ENCODE results near the gene COL18A1. TPM values are rescaled to one million over a fixed set of nuclear protein-coding genes. Genes with fewer than 3 reads are reported as not detected.

The COL18A1 gene
- polyA plus RNA-seq, 1 of the 3 experiments (the other 2 are of a cell fraction) = 118 TPM

DNA sequence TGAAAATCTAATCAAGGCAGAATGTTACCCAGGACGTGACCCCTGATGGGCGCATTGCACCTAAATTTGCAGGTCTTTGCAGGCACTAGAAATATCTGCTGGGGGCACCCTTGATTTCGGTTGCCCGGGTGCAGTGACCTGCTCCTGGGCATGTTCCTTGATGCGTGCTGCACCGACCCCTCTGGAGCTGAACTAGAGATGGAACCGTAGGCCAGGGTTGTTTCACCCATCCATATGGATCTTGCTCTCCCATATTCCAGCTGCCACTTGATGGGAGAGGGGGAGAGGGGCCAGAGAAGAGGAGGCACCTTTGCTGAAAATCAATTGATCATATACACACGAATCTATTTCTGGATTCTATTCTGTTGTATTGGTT is 8.4 kb upstream of the COL18A1 start:
- Histone ChIP-seq H2AFZ (ENCODE audit: low read depth) (no peak overlapping the region), H3K4me1 (ENCODE audit: control insufficient read depth in 1 of 2, insufficient read depth in 2 of 2, low read depth in 1 of 2, low read length in 1 of 2) (no peaks in the 10 kb centered on the region), H3K9me2 (no peaks in the 10 kb centered on the region), H3K4me2 (no peak overlapping the region), H3K9me3 (peaks cover 6% of the 10 kb centered on the region), H3K79me2 (ENCODE audit: insufficient read depth) (no peaks in the 10 kb centered on the region), H3F3A (replicated peaks; ENCODE audit: insufficient read depth) (peaks cover 2% of the 10 kb centered on the region), H3K4me3 (ENCODE audit: low read depth in 2 of 2, low read length in 1 of 2) (no peak overlapping the region), H3K27me3 (ENCODE audit: insufficient read depth) (no peaks in the 10 kb centered on the region), H3K36me3 (replicated peaks in 1 of 2; ENCODE audit: control insufficient read depth in 1 of 2, insufficient read depth in 2 of 2, low read length in 1 of 2) (no peaks in the 10 kb centered on the region), H3K27ac (ENCODE audit: low read depth in 2 of 2, low read length in 1 of 2) (no peak overlapping the region), H3K9ac (no peak overlapping the region), H4K20me1 (ENCODE audit: insufficient read depth) (no peaks in the 10 kb centered on the region)
- ChIA-PET CTCF (no interaction called here), POLR2A (no interaction called here)
- TF ChIP-seq, protein P1, sequence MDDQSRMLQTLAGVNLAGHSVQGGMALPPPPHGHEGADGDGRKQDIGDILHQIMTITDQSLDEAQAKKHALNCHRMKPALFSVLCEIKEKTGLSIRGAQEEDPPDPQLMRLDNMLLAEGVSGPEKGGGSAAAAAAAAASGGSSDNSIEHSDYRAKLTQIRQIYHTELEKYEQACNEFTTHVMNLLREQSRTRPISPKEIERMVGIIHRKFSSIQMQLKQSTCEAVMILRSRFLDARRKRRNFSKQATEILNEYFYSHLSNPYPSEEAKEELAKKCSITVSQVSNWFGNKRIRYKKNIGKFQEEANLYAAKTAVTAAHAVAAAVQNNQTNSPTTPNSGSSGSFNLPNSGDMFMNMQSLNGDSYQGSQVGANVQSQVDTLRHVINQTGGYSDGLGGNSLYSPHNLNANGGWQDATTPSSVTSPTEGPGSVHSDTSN (IDR thresholded peaks at IDR 0.05) = no peak
- TF ChIP-seq NRF1 (IDR thresholded peaks at IDR 0.05; ENCODE audit: low read depth, low read length) (no peak), EP300 (IDR thresholded peaks at IDR 0.05; ENCODE audit: borderline replicate concordance in 1 of 2, low read depth in 1 of 2, low read length in 1 of 2) (no peak), RCOR1 (IDR thresholded peaks at IDR 0.05; ENCODE audit: low read length) (no peak), RXRA (IDR thresholded peaks at IDR 0.05; ENCODE audit: borderline replicate concordance, low read depth) (no peak), MEF2A (IDR thresholded peaks at IDR 0.05; ENCODE audit: borderline replicate concordance, low read depth) (no peak), FOSL2 (IDR thresholded peaks at IDR 0.05; ENCODE audit: borderline replicate concordance, low read depth) (no peak), CHD2 (IDR thresholded peaks at IDR 0.05; ENCODE audit: low read length, partially characterized antibody) (no peak), POLR2AphosphoS5 (IDR thresholded peaks at IDR 0.05; ENCODE audit: low read depth, low read length) (no peak), TAF1 (IDR thresholded peaks at IDR 0.05; ENCODE audit: borderline replicate concordance, low read depth, low read length) (no peak), MXI1 (IDR thresholded peaks at IDR 0.05; ENCODE audit: low read depth, low read length) (no peak), GABPA (IDR thresholded peaks at IDR 0.05; ENCODE audit: low read depth) (no peak)
- TF ChIP-seq, protein P2, sequence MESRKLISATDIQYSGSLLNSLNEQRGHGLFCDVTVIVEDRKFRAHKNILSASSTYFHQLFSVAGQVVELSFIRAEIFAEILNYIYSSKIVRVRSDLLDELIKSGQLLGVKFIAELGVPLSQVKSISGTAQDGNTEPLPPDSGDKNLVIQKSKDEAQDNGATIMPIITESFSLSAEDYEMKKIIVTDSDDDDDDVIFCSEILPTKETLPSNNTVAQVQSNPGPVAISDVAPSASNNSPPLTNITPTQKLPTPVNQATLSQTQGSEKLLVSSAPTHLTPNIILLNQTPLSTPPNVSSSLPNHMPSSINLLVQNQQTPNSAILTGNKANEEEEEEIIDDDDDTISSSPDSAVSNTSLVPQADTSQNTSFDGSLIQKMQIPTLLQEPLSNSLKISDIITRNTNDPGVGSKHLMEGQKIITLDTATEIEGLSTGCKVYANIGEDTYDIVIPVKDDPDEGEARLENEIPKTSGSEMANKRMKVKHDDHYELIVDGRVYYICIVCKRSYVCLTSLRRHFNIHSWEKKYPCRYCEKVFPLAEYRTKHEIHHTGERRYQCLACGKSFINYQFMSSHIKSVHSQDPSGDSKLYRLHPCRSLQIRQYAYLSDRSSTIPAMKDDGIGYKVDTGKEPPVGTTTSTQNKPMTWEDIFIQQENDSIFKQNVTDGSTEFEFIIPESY (IDR thresholded peaks at IDR 0.05; ENCODE audit: borderline replicate concordance, low read depth) = no peak
- TF ChIP-seq, protein P3, sequence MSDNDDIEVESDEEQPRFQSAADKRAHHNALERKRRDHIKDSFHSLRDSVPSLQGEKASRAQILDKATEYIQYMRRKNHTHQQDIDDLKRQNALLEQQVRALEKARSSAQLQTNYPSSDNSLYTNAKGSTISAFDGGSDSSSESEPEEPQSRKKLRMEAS (IDR thresholded peaks at IDR 0.05; ENCODE audit: low read depth) = no peak
- TF ChIP-seq, protein P4, sequence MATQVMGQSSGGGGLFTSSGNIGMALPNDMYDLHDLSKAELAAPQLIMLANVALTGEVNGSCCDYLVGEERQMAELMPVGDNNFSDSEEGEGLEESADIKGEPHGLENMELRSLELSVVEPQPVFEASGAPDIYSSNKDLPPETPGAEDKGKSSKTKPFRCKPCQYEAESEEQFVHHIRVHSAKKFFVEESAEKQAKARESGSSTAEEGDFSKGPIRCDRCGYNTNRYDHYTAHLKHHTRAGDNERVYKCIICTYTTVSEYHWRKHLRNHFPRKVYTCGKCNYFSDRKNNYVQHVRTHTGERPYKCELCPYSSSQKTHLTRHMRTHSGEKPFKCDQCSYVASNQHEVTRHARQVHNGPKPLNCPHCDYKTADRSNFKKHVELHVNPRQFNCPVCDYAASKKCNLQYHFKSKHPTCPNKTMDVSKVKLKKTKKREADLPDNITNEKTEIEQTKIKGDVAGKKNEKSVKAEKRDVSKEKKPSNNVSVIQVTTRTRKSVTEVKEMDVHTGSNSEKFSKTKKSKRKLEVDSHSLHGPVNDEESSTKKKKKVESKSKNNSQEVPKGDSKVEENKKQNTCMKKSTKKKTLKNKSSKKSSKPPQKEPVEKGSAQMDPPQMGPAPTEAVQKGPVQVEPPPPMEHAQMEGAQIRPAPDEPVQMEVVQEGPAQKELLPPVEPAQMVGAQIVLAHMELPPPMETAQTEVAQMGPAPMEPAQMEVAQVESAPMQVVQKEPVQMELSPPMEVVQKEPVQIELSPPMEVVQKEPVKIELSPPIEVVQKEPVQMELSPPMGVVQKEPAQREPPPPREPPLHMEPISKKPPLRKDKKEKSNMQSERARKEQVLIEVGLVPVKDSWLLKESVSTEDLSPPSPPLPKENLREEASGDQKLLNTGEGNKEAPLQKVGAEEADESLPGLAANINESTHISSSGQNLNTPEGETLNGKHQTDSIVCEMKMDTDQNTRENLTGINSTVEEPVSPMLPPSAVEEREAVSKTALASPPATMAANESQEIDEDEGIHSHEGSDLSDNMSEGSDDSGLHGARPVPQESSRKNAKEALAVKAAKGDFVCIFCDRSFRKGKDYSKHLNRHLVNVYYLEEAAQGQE (IDR thresholded peaks at IDR 0.05; ENCODE audit: low read depth, low read length) = no peak
- TF ChIP-seq, protein P5, sequence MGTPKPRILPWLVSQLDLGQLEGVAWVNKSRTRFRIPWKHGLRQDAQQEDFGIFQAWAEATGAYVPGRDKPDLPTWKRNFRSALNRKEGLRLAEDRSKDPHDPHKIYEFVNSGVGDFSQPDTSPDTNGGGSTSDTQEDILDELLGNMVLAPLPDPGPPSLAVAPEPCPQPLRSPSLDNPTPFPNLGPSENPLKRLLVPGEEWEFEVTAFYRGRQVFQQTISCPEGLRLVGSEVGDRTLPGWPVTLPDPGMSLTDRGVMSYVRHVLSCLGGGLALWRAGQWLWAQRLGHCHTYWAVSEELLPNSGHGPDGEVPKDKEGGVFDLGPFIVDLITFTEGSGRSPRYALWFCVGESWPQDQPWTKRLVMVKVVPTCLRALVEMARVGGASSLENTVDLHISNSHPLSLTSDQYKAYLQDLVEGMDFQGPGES (IDR thresholded peaks at IDR 0.05; ENCODE audit: low read depth, low read length) = no peak
- WGBS (ENCODE audit: low lambda C conversion rate) = 69% methylated on average over 8 of the region's 8 CpGs
- DNase-seq = no peak
